ENCODE data around the gene SBK2. TPM values are rescaled to one million over a fixed set of nuclear protein-coding genes. Genes with fewer than 3 reads are reported as not detected.

Gene SBK2
- total and polyA plus RNA-seq, 4 donors: 0.31 TPM; not detected in 3

- no peak for TF ChIP-seq CTCF (IDR thresholded peaks at IDR 0.05; ENCODE audit: control extremely low read depth, extremely low read depth)
Measured at GRCh38 chr19:55554302-55554701, 17.4 kb upstream of the SBK2 start.

GRCh38 chr19:55553217-55554182 is 16.6 kb upstream of the SBK2 start:
- Histone ChIP-seq H3K4me3 (no peak overlapping the region), H3K9me3 (ENCODE audit: control insufficient read depth in 4 of 4, insufficient read depth in 3 of 4, low read length in 3 of 4) (no peaks in the 10 kb centered on the region), H3K27me3 (ENCODE audit: control insufficient read depth in 3 of 3, insufficient read depth in 3 of 3, low read length in 2 of 3) (peaks cover 0 to 19% (median 9%) of the 10 kb centered on the region in 3 donors), H3K36me3 (ENCODE audit: control insufficient read depth in 4 of 4, insufficient read depth in 4 of 4, low read length in 4 of 4) (no peaks in the 10 kb centered on the region), H3K9ac (ENCODE audit: insufficient read depth in 1 of 2, low read length in 2 of 2) (no peak overlapping the region), H3K27ac (ENCODE audit: low read depth in 1 of 2, low read length in 1 of 2) (no peak overlapping the region), H3K4me1 (ENCODE audit: control insufficient read depth in 5 of 5, insufficient read depth in 5 of 5, low read length in 5 of 5) (peaks cover 0 to 5% (median 0%) of the 10 kb centered on the region in 5 donors)
- 68 to 72% methylated on average over 13 of the region's 13 CpGs for WGBS, 2 donors
- TF ChIP-seq CTCF (IDR thresholded peaks at IDR 0.05; ENCODE audit: control extremely low read depth, extremely low read depth): no peak
- DNase-seq (no peak), ATAC-seq (ENCODE audit: insufficient read depth, low FRiP score) (no peak)

More at GRCh38 chr19:55554302-55554701, 17.4 kb upstream of the SBK2 start:
- ATAC-seq (ENCODE audit: insufficient read depth, low FRiP score): no peak
- Histone ChIP-seq H3K27me3 (ENCODE audit: control insufficient read depth in 3 of 3, insufficient read depth in 3 of 3, low read length in 2 of 3) (peaks cover 0 to 18% (median 9%) of the 10 kb centered on the region in 3 donors), H3K4me3 (no peak overlapping the region), H3K36me3 (ENCODE audit: control insufficient read depth in 4 of 4, insufficient read depth in 4 of 4, low read length in 4 of 4) (no peaks in the 10 kb centered on the region), H3K27ac (ENCODE audit: low read depth in 1 of 2, low read length in 1 of 2) (no peak overlapping the region), H3K9ac (ENCODE audit: insufficient read depth in 1 of 2, low read length in 2 of 2) (no peak overlapping the region), H3K4me1 (ENCODE audit: control insufficient read depth in 5 of 5, insufficient read depth in 5 of 5, low read length in 5 of 5) (peaks cover 0 to 5% (median 0%) of the 10 kb centered on the region in 5 donors), H3K9me3 (ENCODE audit: control insufficient read depth in 4 of 4, insufficient read depth in 3 of 4, low read length in 3 of 4) (no peaks in the 10 kb centered on the region)
- WGBS, 2 donors: 90 to 94% methylated on average over 9 of the region's 9 CpGs
- DNase-seq: no peak

GRCh38 chr19:55552620-55553019 is 15.7 kb upstream of the SBK2 start:
- no peak for TF ChIP-seq CTCF (IDR thresholded peaks at IDR 0.05; ENCODE audit: control extremely low read depth, extremely low read depth)
- no peak overlapping the region for H3K27ac ChIP-seq (ENCODE audit: low read depth in 1 of 2, low read length in 1 of 2)
- no peak overlapping the region for H3K4me3 ChIP-seq
- H3K9ac ChIP-seq (ENCODE audit: insufficient read depth in 1 of 2, low read length in 2 of 2): no peak overlapping the region
- H3K36me3 ChIP-seq (ENCODE audit: control insufficient read depth in 4 of 4, insufficient read depth in 4 of 4, low read length in 4 of 4): no peaks in the 10 kb centered on the region
- no peaks in the 10 kb centered on the region for H3K9me3 ChIP-seq (ENCODE audit: control insufficient read depth in 4 of 4, insufficient read depth in 3 of 4, low read length in 3 of 4)
- 61 to 83% methylated on average over 13 of the region's 13 CpGs for WGBS, 2 donors
- DNase-seq (peak in 2 of 3 donors; percentile 36), ATAC-seq (ENCODE audit: insufficient read depth, low FRiP score) (no peak)
- H3K27me3 ChIP-seq (ENCODE audit: control insufficient read depth in 3 of 3, insufficient read depth in 3 of 3, low read length in 2 of 3): peaks cover 0 to 19% (median 9%) of the 10 kb centered on the region in 3 donors
- H3K4me1 ChIP-seq (ENCODE audit: control insufficient read depth in 5 of 5, insufficient read depth in 5 of 5, low read length in 5 of 5): peaks cover 0 to 5% (median 0%) of the 10 kb centered on the region in 5 donors

All from lung (tissue), 12 donors.